ENCODE results near the gene SPRR2E.
A peak's percentile ranks its signal among the peaks of the same experiment; 100 is the strongest.
"Not testable (repeated sequence)": the region's sequence is repeated elsewhere in the genome, so short reads cannot be mapped to it uniquely, and the experiment has no call there.

The SPRR2E gene

GRCh38 chr1:153122831-153123421 is 28.6 kb upstream of the SPRR2E start:
- TF ChIP-seq CTCF (conservative IDR thresholded peaks at IDR 0.05) (no peak), ZFX (IDR thresholded peaks at IDR 0.05) (no peak)
- H3K27ac ChIP-seq, result peak overlapping the region; percentile 63

- TF ChIP-seq CTCF (conservative IDR thresholded peaks at IDR 0.05), result no peak
- no peak for TF ChIP-seq ZFX (IDR thresholded peaks at IDR 0.05)
- H3K27ac ChIP-seq, result no peak overlapping the region
These were observed 26.6 kb upstream of the SPRR2E start for GRCh38 chr1:153120945-153121344.

- no peak overlapping the region for H3K27ac ChIP-seq
- no peak for TF ChIP-seq CTCF (conservative IDR thresholded peaks at IDR 0.05)
- TF ChIP-seq ZFX (IDR thresholded peaks at IDR 0.05), result no peak
These were observed 25.2 kb upstream of the SPRR2E start for GRCh38 chr1:153119491-153119971.

- not testable (repeated sequence) for H3K27ac ChIP-seq
These were observed 20.9 kb upstream of the SPRR2E start for GRCh38 chr1:153115264-153115663.

GRCh38 chr1:153113416-153113815 is 19.1 kb upstream of the SPRR2E start, which contains the start of gene SPRR2F:
TSS of gene SPRR2F (minus strand) at chr1:153113516. CDS start at chr1:153112733, 783 bp downstream.
- no peak within 1 kb of the TSS for H3K27ac ChIP-seq
- no peak for TF ChIP-seq CTCF (conservative IDR thresholded peaks at IDR 0.05)
- TF ChIP-seq ZFX (IDR thresholded peaks at IDR 0.05), result no peak

- H3K27ac ChIP-seq, result not testable (repeated sequence)
These were observed 18.1 kb upstream of the SPRR2E start for GRCh38 chr1:153112454-153112853.

- H3K27ac ChIP-seq, result no peak overlapping the region
These were observed 5.9 kb upstream of the SPRR2E start for GRCh38 chr1:153100245-153100644.

GRCh38 chr1:153099461-153100045 is 5.2 kb upstream of the SPRR2E start:
- TF ChIP-seq CTCF (conservative IDR thresholded peaks at IDR 0.05) (no peak), ZFX (IDR thresholded peaks at IDR 0.05) (no peak)
- H3K27ac ChIP-seq, result no peak overlapping the region

More at GRCh38 chr1:153100245-153100644, 5.9 kb upstream of the SPRR2E start:
- TF ChIP-seq ZFX (IDR thresholded peaks at IDR 0.05), result no peak

GRCh38 chr1:153095764-153096163 is 1.4 kb upstream of the SPRR2E start:
- no peak overlapping the region for H3K27ac ChIP-seq
- TF ChIP-seq ZFX (IDR thresholded peaks at IDR 0.05), result no peak
- TF ChIP-seq CTCF (conservative IDR thresholded peaks at IDR 0.05), result no peak

Measured in C4-2B (cell line).